ENCODE measurements around the gene MAP2K7. TPM values are rescaled to one million over a fixed set of nuclear protein-coding genes. Genes with fewer than 3 reads are reported as not detected.
"Not testable (repeated sequence)": the region's sequence is repeated elsewhere in the genome, so short reads cannot be mapped to it uniquely, and the experiment has no call there.

Gene MAP2K7
- total RNA-seq, 1 donor from 2014 or later = 24.2 TPM

DNA sequence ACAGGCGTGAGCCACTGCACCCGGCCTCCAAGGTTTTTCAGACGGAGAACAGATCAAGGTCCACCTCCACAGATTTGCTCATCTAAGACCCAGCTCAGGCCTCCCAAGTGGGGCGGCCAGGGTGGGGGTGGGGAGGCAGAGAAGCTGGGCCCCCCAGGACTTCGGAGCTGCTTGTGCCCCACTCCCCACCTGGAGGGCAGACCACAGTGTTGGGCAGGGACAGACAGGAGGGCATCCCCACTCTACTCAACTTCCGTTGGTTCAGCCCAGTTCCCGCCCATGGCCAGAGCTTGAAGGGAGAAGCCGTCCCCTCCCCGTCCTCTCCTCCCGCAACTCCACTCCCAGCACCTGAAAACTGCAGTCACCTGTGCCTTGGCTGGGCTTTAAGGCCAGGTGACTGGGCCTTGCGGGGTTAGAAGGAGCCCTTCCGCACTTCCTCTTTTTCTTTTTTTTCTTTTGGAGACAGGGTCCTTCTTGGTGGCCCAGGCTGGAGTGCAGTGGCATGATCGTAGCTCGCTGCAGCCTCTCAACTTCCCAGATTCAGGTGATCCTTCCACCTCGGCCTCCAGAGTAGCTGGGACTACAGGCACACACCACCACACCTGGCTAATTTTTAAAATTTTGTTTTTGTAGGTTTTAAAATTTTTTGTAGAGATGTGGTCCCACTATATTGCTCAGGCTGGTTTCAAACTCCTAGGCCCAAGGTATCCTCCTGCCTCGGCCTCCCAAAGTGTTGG lies 16.1 kb upstream of the MAP2K7 start:
- H3K4me3 ChIP-seq = peak overlapping the region; percentile 65
- TF ChIP-seq, protein P1, sequence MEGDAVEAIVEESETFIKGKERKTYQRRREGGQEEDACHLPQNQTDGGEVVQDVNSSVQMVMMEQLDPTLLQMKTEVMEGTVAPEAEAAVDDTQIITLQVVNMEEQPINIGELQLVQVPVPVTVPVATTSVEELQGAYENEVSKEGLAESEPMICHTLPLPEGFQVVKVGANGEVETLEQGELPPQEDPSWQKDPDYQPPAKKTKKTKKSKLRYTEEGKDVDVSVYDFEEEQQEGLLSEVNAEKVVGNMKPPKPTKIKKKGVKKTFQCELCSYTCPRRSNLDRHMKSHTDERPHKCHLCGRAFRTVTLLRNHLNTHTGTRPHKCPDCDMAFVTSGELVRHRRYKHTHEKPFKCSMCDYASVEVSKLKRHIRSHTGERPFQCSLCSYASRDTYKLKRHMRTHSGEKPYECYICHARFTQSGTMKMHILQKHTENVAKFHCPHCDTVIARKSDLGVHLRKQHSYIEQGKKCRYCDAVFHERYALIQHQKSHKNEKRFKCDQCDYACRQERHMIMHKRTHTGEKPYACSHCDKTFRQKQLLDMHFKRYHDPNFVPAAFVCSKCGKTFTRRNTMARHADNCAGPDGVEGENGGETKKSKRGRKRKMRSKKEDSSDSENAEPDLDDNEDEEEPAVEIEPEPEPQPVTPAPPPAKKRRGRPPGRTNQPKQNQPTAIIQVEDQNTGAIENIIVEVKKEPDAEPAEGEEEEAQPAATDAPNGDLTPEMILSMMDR (IDR thresholded peaks at IDR 0.05; ENCODE audit: borderline replicate concordance) = no peak
- DNase-seq = no peak
- H3K36me3 ChIP-seq = no peaks in the 10 kb centered on the region
- peaks cover 8% of the 10 kb centered on the region for H3K4me1 ChIP-seq
- H3K9me3 ChIP-seq (replicated peaks) = no peaks in the 10 kb centered on the region
- intact Hi-C loops (cut with micrococcal nuclease) = no loop called here
- H3K27ac ChIP-seq (replicated peaks) = no peak overlapping the region
- peaks cover 44% of the 10 kb centered on the region for H3K27me3 ChIP-seq (ENCODE audit: low read depth)

DNA sequence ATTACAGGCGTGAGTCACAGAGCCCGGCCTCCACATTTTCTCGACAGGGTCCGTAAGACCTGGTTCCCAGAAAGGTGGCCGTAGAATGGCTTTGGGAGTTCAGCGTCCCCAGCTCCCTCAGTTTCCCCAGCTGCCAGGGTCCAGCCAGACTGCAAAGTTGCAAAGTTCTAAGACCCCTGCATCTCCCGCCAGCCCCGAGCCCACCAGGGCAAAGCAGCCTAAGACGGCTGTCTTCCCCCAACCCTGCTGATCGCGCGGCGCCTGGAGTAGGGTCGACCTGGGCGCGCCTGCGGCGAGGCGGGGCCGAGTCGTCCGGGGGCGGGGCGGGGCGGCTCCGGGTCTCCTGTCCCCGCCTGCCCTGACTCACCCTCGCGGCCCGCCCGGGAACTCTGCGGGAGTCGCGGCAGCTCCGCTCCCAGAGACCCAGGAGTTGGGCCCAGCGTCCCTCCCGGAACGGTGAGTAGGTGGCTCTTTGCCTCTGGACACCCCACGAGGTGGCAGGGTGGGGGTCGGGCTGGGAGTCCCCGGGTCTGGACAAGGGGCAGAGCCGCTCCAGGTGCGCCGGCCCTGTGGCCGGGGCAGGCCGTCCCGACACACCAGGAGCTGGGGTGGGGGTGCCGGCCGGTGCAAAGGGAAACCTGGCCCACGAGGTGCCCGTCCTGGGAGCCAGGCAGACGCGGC lies 15.4 kb upstream of the MAP2K7 start, which contains the start of gene LRRC8E:
Gene LRRC8E (plus strand): TSS at position 366 of the 681 bp plus-strand sequence. CDS start 7,094 bp downstream, outside the sequence.
- Histone ChIP-seq H3K4me3 (peak within 1 kb of the TSS; percentile 65), H3K9me3 (replicated peaks) (no peaks in the 10 kb centered on the region), H3K4me1 (peaks cover 8% of the 10 kb centered on the region), H3K27me3 (ENCODE audit: low read depth) (peaks cover 51% of the 10 kb centered on the region), H3K27ac (replicated peaks) (no peak within 1 kb of the TSS), H3K36me3 (no peaks in the 10 kb centered on the region)
- TF ChIP-seq, protein P1 (IDR thresholded peaks at IDR 0.05; ENCODE audit: borderline replicate concordance) = no peak
- intact Hi-C loops (cut with micrococcal nuclease) = no loop called here
- no peak for DNase-seq

- Histone ChIP-seq H3K4me3 (peak overlapping the region; percentile 65), H3K27ac (replicated peaks) (no peak overlapping the region), H3K27me3 (ENCODE audit: low read depth) (peaks cover 57% of the 10 kb centered on the region), H3K9me3 (replicated peaks) (no peaks in the 10 kb centered on the region), H3K4me1 (peaks cover 8% of the 10 kb centered on the region), H3K36me3 (no peaks in the 10 kb centered on the region)
- intact Hi-C loops (cut with micrococcal nuclease) = no loop called here
- TF ChIP-seq, protein P1 (IDR thresholded peaks at IDR 0.05; ENCODE audit: borderline replicate concordance) = no peak
- DNase-seq = no peak
Measured at GRCh38 chr19:7888826-7889217, 14.9 kb upstream of the MAP2K7 start.

GRCh38 chr19:7893362-7894101 lies 10.1 kb upstream of the MAP2K7 start:
- H3K4me1 ChIP-seq; H3K36me3 ChIP-seq; H3K27ac ChIP-seq (replicated peaks); DNase-seq; H3K4me3 ChIP-seq; intact Hi-C loops (cut with micrococcal nuclease); H3K9me3 ChIP-seq (replicated peaks): not testable (repeated sequence)
- H3K27me3 ChIP-seq (ENCODE audit: low read depth) = peaks cover 54% of the 10 kb centered on the region

GRCh38 chr19:7894612-7895309 lies 8.9 kb upstream of the MAP2K7 start:
- Histone ChIP-seq H3K27me3 (ENCODE audit: low read depth) (peaks cover 44% of the 10 kb centered on the region), H3K4me1 (no peaks in the 10 kb centered on the region), H3K9me3 (replicated peaks) (no peaks in the 10 kb centered on the region), H3K4me3 (no peak overlapping the region), H3K27ac (replicated peaks) (no peak overlapping the region), H3K36me3 (no peaks in the 10 kb centered on the region)
- DNase-seq = no peak
- intact Hi-C loops (cut with micrococcal nuclease) = no loop called here
- TF ChIP-seq, protein P1 (IDR thresholded peaks at IDR 0.05; ENCODE audit: borderline replicate concordance) = no peak
